NCI-H2171 treated with DMSO at 0.1 percent for 48 hours (cell line): ENCODE measurements around the gene GNAQ.
A peak's percentile ranks its signal among the peaks of the same experiment; 100 is the strongest.
"Not testable (repeated sequence)": the region's sequence is repeated elsewhere in the genome, so short reads cannot be mapped to it uniquely, and the experiment has no call there.

ENCODE experiments used
- DNase-seq: peaks from one replicate; lab custom pipeline; 2025; lab: John Stamatoyannopoulos, UW

The GNAQ gene

DNA sequence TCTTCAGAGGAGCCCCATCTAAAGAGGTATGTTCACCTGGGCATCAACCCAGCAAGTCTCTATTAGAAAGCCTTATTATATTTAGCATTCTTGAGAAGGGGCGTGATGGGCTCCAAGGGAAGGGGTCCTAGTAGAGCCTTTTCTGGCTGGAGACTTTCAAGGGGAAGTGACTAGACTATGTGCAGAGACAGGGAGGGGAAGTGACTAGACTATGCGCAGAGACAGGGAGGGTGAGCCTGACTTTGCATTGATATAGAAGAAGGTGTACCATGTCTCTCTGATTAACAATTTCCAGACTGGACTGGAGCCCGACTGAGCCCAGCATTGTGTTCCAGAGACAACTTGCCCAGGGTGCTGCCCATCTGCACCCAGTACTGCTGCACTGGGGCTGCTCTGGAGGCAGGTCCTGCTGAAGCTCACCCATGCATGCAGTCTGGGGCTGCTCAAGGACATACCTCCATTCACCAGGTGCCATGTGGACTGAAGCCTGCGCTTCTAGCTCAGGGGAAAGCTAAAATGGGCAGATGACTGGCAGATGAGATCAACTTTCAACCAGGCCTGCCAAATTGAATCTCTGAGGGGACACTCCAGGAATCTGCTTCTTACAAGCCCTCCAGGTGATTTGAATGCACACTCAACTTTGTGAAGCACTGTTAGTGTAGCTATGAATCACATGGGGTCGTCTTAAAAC, 300.5 kb downstream of the GNAQ start:
- DNase-seq, result peak; percentile 76

DNA sequence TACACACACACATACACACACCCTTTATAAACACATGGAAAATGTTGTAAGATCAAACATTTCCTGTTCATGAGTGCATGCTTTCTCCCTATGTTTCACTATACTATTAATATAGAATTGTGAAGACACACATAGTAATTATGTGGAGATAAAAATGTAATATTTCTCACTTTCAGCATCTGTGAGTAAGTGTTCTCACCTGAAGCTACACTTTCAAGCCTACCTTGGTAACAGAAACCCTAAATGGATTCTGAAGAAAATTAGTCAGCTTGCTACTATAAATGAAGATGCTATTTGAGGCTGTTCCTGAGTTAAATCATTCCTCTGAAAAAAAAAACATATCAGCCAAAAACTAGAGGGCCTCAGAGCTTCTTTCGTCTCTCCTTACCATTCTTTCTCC, 302.4 kb downstream of the GNAQ start:
- DNase-seq, result no peak

DNA sequence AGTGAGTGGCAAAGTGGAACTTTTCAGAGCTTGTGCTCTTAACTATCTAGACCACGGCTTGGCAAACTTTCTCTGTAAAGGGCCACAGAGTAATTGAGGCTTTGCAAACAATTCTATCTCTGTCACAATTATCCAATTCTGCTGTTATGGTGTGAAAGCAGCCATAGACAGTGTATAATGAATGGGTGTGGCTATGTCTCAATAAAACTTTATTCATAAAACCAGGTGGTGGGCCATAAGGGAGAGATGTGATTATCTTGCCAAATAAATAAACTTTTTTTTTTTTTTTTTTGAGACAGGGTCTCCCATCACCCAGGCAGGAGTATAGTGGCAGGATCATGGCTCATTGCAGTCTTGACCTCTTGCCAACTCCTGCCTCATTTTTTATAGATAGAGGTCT, 304.8 kb downstream of the GNAQ start:
- peak; percentile 20 for DNase-seq

DNA sequence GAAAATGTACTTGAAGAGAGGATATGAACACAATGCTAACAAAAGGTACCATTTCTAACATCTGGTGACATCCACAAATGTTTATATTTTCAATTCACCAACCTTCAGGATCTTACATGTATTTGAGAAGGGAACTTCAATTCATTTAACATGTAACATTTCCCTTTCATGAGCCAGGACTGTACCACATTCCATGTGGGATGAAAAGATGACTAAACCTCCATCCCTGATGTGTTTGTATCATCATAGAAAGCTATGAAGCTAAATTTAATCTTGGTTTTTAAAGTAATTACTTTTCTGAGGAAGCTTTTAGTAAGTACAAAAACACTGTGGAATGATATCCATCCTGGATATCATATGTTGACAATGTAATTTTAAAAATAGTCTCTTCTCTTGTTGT, 305.3 kb downstream of the GNAQ start:
- no peak for DNase-seq

DNA sequence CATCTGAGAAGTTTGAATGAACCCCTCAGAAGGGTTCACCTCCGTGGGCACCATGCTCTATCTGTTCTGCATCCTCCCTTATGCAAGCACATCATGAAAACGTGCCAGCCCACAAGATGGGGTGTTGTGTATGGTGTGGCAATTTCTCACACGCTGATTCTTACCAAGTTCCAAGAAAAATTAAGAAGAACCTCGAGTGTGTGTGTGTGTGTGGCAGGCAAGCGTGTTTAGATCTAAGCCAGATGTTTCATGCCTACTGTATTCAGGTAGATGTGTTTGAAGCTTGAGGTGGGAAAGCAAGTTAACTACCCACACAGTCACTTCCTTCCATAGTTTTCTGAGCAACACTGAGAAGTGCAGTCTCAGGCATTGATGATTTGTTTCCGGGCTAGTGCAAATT, 305.8 kb downstream of the GNAQ start:
- DNase-seq, result no peak

DNA sequence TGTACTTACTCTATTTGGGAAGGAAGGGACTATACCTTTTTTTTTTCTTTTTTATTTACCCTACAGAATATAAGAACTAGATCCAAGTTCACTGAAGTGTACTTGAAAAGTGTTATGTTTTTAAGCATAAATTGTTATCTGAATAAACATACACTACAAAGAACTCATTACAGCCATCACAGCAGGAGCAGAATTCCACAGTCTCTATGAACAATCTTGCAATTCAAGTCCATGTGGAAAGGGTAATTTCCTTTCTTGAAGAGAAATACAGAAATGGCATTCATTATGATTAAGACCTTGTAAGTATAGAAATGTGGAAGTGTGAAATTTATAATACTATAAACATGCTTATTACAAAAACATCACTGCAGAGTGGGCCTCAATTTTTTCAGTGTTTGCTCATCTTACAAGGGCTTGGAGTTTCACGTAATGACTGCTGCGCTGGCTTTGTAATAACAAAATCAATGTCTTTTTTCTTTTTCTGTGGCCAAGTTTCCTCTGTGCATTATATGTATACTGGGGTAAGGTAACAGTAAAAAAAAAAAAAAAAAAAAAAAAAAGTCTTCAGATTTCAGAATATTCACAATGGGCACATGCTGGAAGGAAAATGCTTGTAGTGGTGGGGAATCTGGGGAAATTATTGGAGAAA, 306.4 kb downstream of the GNAQ start:
- DNase-seq, result no peak

DNA sequence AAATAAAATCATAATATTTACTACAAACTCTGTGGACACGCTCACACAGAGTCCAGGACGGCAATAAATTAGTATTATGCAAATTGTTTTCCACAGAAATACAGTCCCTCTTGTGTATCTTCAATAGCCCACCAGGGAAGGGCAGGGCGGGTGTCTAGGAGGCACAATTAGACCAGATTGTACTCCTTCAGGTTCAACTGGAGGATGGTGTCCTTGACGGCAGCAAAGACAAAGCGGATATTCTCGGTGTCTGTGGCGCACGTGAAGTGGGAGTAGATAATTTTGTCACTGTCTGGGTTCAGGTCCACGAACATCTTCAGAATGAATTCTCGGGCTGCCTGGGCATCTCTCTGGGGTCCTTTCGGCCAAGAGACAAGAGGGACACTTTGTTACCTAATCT, 310.5 kb downstream of the GNAQ start:
- not testable (repeated sequence) for DNase-seq

DNA sequence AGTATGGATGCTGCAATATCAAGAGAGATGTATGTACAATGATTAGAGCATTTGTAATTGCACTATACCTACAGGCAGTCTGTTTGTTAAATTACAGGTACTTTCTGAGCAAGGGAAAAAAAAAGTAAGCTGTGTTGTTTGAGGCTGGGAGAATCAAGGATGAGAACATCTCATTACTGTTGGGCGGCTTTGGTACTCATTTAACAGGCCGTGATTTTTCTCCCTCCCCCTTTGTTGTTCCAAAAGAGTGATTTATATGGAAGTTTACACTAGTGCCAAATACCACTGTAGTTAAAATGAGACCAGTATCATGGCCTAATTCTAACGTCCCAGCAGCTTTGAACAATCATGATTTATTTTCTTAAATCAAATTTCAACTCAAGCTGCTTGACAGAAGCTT, 312.3 kb downstream of the GNAQ start:
- no peak for DNase-seq

DNA sequence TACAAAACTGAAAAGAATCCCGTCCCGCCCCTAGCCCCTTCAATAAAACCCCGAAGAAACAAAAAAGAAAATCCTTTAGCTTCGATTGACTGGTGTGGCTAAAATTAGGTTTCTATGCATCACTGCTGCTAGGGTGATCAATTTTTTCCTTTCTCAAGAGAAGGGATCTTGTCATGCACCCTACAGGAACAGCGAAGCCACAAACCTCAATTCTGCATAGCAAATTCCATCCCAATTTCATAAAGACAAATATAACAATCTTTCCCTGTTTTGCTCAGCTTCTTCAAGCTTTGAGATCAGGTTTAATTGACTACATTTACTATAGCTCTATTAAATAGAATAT, 313.3 kb downstream of the GNAQ start:
- not testable (repeated sequence) for DNase-seq

DNA sequence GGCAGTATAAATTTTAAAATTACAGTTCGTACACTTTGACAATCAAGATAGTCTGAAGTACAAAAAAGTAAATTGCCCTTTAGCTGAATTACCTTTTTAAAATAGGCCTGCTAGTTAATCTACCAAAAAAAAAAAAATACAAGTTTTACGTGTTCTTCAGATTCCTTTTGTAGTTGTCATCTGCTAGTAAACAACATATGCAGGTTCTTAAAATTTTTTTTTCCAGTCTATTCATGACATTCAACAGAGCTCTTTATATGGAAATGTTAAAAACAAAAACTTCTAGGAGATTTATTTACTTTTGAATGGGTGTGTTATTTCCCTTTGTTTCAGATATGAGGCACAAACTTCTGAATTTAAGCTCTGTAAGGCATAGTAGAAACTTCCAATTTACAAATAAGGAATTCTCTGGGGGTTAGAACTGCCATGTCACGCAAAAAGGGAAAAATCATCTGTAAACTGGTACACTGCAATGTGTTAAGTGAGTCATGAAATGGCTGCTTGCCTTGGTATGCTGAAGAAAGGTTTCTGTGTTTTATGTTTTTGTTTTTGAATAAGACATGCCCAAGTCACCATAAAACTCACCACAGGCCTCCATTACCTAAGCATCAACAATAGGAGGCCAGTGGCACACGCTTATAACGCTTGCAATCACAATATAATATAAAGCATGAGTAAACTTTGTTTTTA, 313.9 kb downstream of the GNAQ start:
- DNase-seq, result not testable (repeated sequence)

DNA sequence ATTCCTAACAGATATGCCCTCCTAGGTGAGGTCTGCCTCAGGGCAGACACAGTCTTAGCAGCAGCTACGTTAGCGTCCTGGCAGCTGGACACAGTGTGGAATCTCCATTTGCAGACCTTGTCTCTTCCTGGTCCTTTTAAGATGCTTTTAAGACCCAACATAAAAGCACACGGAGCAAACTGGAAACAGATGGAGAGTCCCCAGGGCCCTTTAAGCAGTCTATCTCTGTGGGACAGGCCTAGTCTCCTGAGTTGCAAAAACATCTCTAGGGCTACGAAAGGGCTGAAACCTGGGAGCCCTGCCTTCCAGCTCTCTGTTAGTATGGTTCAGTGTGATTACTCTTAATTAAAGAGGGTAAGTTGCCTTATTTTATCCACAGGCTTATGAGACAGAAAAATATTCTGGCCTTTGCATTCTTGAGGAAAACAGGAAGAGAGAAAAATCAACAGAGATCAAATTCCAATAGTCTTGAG, 317.5 kb downstream of the GNAQ start:
- DNase-seq, result peak; percentile 57

DNA sequence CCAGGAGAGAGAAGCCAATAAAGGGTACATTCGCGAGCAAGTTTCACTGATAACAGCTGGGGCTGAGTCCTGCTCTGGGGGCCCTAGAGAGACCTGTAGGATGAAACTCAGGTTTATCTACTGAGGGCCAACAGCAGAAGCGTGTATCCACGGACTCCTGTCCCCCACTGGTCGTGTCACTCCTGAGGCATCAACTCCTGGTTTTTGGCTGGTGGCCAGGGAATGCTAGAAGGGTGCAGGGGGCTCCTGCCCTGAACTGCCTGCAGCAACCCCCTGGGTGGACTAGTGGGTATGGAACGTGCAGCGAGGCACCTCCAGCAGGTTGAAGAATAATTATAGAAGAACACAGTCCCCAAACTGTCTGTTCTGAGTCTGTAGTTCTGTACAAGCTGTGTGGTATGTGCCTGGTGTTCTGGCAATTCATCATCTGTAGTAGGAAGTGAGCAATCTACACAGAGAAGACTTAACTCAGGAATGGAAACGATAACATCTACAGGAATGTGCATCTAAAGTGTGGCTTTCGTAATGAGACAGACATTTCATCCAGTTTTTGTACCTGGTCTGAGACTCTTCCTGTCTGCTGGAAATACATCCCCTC, 319.0 kb downstream of the GNAQ start:
- DNase-seq, result no peak

DNA sequence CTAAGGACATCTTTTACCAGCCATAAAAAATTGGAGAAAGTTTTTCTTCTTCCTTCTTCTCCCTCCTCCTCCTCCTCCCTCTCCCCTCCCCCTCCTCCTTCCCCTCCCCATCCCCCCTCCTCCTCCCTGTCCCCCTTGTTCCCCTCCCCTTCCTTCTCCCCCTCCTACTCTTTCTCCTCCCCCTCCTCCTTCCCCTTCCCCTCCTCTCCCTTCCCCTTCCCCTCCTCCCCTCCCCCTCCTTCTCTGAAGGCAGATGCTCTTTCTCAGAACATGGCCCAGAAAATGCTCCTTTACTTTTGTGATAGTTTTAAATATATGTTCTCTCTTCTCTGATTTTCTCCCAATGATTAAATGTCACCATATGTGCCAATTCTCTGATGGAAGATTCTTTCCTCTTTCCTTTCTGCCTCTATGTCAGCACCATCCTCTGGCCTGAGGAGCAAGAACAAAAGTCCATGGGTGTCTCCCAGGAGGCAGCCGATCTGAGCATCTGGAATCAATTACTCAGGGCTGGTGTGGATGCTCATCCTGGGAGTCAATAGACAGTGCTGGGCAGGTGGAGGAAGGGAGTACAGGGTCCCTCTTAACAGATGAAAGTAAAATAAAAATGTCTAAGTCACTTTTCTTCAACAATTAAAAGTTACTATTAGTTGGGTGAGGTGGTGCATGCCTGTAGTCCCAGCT, 320.5 kb downstream of the GNAQ start:
- DNase-seq, result no peak

DNA sequence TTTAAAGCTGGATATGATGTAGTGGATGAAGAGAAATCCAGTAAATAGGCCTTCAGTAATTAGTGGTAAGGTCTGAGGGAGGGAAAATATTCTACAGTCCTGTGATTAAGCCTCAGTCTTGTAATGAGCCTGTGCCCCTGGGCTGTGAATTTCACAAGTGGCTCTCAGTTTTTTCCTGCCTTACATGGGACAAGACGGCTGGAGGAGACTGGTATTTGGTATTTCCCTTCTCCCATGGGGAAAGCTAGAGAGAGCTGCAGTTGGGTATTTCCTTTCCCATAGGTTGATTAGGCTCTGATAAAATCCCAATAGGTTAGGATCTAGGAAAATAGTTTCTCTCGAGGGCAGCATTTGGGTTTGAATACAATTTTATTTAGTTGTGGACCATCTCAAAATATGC, 321.3 kb downstream of the GNAQ start:
- no peak for DNase-seq

DNA sequence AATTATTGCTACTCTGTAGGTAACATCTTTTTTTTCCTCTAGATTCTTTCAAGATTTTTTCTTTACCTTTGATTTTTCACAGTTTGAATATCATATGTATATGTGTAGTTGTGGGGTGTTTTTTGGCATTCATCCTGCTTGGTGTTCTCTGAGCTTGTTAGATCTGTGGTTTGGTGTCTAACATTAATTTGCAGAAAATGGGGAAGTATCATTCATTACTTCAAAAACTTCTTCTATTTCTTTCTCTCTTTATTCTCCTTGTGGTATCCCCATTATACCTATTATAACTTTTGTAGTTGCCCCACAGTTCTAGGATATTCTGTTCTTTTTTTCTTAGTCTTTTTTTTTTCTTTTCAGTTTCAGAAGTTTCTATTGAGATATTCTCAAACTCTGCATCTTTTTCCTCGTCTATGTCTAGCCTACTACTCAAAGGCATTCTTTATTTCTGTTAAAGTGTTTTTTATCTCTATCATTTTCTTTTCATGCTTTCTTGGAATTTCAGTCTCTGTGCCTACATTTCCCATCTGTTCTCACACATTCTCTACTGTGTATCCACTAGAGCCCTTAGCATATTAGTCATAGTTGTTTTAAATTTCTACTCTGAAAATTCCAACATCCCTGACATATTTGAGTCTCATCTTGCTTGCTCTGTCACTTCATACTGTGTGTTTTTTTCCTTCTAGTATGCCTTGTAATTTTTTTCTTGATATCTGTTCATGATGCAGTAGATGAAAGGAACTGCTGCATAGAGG, 323.4 kb downstream of the GNAQ start:
- DNase-seq, result no peak

DNA sequence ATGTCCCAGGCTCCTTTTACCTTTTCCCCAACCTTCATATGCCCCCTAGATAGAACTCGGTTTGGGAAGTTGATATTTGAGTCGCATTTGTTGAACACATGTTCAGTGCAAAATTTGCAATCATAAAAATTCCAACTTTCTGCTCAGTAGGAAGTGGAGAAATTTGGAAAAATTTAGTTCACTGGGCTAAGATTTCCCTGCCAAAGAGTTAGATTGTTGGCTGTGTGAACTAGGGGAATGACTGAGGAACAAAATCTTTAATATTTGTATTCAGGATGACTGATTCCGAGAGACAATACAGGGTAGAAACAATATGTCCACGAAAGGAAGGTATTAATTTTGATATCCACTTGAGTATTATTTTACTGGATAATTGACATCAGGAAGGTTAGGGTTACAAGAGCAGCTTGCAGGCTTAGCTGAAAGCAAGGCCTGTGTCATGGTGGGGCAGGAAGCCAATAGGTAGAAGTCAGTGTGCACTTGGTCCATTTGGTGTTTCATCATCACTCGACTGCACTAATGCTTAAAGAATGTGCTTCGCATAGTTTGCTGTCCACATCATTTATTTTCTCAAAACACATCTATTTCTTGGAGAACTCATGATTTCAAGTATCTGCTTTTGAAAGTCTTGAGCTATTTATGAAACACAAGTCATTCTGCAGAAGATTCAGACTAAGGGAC, 324.1 kb downstream of the GNAQ start:
- DNase-seq, result peak; percentile 38

DNA sequence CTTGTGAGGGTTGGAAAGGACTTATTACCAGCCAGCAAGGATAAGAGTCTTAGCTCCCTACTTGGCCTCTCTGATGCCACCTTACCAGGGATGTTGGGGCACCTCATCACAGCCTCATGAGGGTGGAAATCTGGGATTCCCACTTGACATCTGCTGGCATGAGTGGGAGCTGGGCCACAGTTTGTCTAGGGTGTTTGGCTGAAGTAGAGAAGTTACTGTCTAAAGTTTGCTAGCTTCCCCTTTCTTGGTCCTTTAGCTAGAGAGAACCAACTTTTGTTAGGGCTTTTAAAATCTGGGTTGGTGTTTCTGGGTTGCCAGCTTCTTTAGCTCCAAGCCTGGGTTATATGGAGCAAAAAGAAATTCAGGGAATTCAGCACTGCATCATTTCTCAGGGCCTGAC, 326.0 kb downstream of the GNAQ start:
- DNase-seq, result no peak

DNA sequence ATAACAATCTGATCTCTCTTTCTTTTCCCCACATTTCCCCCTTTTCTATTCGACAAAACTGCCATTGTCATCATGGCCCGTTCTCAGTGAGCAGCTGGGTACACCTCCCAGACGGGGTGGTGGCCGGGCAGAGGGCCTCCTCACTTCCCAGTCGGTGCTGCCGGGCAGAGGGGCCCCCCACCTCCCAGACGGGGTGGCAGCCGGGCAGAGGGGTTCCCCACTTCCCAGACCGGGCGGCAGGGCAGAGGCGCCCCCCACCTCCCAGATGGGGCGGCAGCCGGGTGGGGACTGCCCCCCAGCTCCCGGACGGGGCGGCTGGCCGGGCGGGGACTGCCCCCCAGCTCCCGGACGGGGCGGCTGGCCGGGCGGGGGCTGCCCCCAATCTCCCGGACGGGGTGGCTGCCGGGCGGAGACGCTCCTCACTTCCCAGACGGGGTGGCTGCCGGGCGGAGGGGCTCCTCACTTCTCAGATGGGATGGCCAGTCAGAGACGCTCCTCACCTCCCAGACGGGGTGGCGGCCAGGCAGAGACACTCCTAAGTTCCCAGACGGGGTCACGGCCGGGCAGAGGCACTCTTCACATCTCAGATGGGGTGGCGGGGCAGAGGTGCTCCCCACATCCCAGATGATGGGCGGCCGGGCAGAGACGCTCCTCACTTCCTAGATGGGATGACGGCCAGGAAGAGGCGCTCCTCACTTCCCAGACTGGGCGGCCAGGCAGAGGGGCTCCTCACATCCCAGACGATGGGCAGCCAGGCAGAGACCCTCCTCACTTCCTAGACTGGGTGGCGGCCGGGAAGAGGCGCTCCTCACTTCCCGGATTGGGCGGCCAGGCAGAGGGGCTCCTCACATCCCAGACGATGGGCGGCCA, 328.9 kb downstream of the GNAQ start:
- not testable (repeated sequence) for DNase-seq

DNA sequence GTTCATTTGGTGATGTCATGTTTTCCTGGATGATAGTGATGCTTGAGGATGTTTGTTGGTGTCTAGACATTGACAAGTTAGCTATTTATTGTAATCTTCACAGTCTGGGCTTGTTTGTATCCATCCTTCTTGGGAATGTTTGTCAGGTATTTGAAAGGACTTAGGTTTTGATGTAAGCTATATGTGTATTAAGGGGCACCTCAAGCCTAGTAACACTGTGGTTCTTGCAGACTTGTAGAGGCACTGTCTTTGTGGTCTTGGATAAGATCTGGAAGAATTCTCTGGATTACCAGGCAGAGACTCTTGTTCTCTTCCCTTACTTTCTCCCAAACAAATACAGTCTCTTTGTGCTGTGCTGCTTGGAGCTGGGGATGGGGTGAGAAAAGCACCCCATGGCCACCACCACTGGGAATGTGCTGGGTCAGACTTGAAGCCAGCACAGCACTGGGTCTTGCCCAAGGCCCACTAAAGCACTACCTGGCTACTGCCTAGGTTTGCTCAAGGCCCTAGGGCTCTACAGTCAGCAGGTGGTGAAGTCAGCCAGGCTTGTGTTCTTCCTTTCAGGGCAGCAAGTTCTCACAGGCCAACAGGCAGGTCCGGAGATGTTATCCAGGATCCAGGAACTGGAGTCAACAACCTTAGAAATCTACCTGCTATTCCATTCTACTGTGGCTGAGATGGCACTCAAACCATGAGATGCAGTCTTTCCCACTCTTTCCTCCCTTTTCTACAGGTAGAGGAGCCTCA, 334.2 kb downstream of the GNAQ start:
- DNase-seq, result no peak
